ENCODE measurements around the gene ZNF35.

DNA sequence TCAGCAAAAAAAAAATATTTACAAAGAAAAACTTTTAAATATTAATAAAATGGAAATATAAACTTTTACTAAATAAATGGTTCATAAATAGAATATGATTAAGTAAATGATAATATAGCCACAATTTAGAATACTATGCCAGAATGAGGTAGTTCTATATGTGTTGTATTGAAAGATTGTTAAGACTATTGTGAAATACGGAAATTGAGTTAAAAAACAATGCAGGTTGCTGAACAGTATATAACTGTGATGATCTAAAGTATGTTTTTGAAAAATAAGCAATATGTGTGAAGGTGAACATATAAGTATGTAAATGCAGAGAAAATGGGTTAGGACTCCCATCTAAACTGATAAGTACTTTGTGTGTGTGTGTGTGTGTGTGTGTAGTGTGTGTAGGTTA lies 1.2 kb downstream of the ZNF35 start:
- no peak for TF ChIP-seq CTCF (IDR thresholded peaks at IDR 0.05 in 2 of 3, conservative IDR thresholded peaks at IDR 0.05 in 1 of 3; ENCODE audit: borderline replicate concordance in 1 of 3, insufficient read depth in 1 of 3, low read depth in 2 of 3, low read length in 2 of 3)
- no peak for TF ChIP-seq CEBPB (IDR thresholded peaks at IDR 0.05; ENCODE audit: low read depth)
- no peak for TF ChIP-seq TCF7L2 (IDR thresholded peaks at IDR 0.05; ENCODE audit: borderline replicate concordance, extremely low read depth, insufficient read depth, insufficient read length)
- no peak for TF ChIP-seq SRF (IDR thresholded peaks at IDR 0.05; ENCODE audit: low read depth)
- TF ChIP-seq MAX (IDR thresholded peaks at IDR 0.05): no peak
- no peak for TF ChIP-seq EZH2phosphoT487 (IDR thresholded peaks at IDR 0.05; ENCODE audit: borderline replicate concordance)
- TF ChIP-seq ZNF274 (IDR thresholded peaks at IDR 0.05; ENCODE audit: low read depth, low read length): no peak
- no peak for TF ChIP-seq POLR2AphosphoS5 (IDR thresholded peaks at IDR 0.05; ENCODE audit: low read depth, low read length)
- TF ChIP-seq POLR2A (IDR thresholded peaks at IDR 0.05; ENCODE audit: borderline replicate concordance, extremely low read depth, insufficient read depth, insufficient read length): no peak
- TF ChIP-seq ZBTB33 (IDR thresholded peaks at IDR 0.05; ENCODE audit: extremely low read depth, insufficient replicate concordance, low read length): no peak
- TF ChIP-seq EZH2 (IDR thresholded peaks at IDR 0.05): no peak
